NB4 (cell line): ENCODE data around the gene CMIP.

Source experiments
- DNase-seq: peaks from one replicate; pipeline ENCODE4 v3.0.0; 2010; ENCODE audit warnings: low read depth
- H3K4me3 ChIP-seq: one replicate; pipeline ENCODE4 v1.5.1; 2011; ENCODE audit warnings: mild to moderate bottlenecking, low read depth, low read length, moderate library complexity
- MAX ChIP-seq: IDR thresholded peaks from 2 replicates; pipeline ENCODE4 v1.6.1; 2011; ENCODE audit warnings: low read depth, low read length
- MYC ChIP-seq: IDR thresholded peaks from 2 replicates; pipeline ENCODE4 v1.6.1; 2011; ENCODE audit warnings: low read depth, low read length
- POLR2A ChIP-seq: IDR thresholded peaks from 2 replicates; pipeline ENCODE4 v1.6.1; 2011; ENCODE audit warnings: mild to moderate bottlenecking; ENCODE audit not compliant: insufficient read length; ENCODE audit errors: extremely low read depth
- TF ChIP-seq, protein P1 (sequence below): IDR thresholded peaks from one replicate; pipeline ENCODE4 v1.5.1; 2012; ENCODE audit warnings: low read depth, low read length

The CMIP gene

GRCh38 chr16:81676066-81676882, 231.7 kb downstream of the CMIP start:
- TF ChIP-seq MYC (no peak), POLR2A (no peak), MAX (no peak)
- TF ChIP-seq, protein P1, sequence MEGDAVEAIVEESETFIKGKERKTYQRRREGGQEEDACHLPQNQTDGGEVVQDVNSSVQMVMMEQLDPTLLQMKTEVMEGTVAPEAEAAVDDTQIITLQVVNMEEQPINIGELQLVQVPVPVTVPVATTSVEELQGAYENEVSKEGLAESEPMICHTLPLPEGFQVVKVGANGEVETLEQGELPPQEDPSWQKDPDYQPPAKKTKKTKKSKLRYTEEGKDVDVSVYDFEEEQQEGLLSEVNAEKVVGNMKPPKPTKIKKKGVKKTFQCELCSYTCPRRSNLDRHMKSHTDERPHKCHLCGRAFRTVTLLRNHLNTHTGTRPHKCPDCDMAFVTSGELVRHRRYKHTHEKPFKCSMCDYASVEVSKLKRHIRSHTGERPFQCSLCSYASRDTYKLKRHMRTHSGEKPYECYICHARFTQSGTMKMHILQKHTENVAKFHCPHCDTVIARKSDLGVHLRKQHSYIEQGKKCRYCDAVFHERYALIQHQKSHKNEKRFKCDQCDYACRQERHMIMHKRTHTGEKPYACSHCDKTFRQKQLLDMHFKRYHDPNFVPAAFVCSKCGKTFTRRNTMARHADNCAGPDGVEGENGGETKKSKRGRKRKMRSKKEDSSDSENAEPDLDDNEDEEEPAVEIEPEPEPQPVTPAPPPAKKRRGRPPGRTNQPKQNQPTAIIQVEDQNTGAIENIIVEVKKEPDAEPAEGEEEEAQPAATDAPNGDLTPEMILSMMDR, result no peak
- H3K4me3 ChIP-seq, result no peak overlapping the region
- no peak for DNase-seq

DNA sequence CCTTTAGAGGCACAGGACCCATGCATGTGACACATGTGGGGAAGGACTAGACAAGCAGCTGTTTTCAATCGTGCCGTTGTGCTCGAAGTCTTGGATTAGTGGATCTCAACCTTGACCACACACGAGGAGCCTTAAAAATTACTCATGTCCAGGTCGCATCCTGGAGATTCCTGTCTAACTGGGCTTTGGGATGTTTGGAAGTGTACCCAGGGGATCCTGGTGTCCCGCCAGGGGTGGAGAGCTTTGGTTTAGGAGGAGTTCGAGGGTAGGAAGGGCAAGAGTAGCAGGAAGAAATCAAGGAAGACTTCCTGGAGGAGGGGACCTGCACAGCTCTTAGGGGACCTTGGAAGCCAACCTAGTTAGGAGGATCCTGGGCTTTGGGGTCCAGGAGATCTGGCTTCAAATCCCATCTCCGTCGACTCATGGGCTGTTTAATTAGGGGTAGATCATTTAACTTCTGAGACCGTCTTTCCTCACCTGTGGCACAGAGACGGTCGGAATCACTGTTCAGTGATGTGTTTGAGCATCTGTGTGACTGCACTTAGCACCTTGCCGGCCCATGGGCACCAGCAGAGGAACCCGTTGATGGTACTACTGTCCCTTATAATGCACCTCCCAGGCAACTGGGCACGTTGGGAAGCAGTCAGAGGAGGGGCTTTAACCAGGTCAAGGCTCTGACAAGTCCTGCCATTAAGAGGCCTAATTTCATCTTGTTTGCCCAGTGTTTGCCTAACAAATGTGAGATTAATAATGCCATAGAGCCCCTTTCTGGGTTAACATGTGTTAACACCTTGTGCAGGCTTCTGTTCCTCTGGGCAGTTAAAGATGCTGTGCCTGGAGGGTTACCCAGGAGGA, 232.5 kb downstream of the CMIP start:
- DNase-seq, result no peak
- no peak overlapping the region for H3K4me3 ChIP-seq
- TF ChIP-seq, protein P1, result no peak
- TF ChIP-seq MYC (no peak), POLR2A (no peak)

DNA sequence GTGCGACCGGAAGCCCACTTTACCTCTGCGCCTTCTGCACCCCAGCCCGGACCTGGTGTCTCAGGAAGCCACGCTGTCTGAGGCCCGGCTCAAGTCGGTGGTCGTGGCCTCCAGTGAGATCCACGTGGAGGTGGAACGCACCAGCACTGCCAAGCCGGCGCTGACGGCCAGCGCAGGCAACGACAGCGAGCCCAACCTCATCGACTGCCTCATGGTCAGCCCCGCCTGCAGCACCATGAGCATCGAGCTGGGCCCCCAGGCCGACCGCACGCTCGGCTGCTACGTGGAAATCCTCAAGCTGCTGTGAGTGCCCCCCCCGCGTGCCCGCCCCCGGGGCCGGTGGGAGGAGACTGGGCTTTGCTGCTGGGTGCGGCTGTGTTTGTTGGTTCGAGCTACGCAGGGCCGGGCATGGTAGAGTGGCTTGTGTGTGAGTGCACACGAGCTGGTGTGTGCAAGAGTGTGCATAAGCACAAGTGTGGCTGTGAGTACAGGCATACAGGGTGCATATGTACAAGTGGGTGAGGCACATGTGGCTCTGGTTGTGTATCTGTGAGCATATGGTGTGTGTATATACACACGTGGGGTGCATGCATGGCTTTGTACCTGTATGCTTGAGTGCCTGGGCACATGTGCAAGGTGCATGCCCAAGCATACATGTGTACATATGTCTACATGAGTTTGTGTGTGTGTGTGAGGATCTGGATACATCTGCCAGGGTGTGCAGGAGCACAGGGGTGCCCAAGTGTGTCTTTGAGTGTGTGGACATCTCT, 233.9 kb downstream of the CMIP start:
- no peak for TF ChIP-seq POLR2A
- TF ChIP-seq, protein P1, result no peak
- no peak for TF ChIP-seq MAX
- TF ChIP-seq MYC, result no peak
- H3K4me3 ChIP-seq, result no peak overlapping the region
- no peak for DNase-seq

DNA sequence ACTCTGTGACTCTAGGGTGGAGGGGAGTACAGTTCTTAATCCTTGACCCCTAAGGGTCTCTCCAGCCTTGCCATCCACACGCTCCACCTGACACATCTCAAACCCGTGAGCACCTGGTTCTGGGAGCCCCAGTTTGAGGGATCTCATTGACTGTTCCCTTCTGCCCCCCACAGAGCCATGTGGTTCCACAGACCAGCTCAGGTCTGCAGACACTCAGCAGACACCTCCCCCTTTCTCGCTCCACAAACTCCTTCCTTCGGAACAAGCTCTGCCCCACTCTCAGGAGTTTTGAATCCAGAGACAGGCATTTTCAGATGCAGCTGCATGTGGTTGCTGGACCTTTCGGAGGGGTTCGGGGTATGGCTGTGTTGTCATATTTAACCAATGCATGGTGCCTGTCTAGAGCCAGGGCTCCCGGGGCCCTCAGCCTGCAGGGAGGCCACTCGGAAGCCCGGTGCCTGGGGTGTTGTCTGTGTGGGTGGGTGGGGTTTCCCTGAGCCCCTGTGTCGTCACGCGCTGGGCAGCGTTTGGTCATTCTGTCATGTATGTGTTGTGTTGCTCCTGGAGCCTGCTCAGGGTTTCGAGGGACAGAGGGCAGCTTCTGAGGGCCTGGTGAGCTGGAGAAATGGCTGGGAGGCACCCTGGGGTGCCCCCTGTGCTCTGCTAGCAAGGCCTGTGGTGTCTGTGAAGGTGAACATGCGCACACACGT, 235.3 kb downstream of the CMIP start:
- H3K4me3 ChIP-seq, result no peak overlapping the region
- no peak for DNase-seq
- TF ChIP-seq, protein P1, result no peak
- TF ChIP-seq POLR2A (no peak), MAX (no peak), MYC (no peak)
